Small intestine (tissue), 4 donors: ENCODE results near the gene DUSP11. TPM values are rescaled to one million over a fixed set of nuclear protein-coding genes. Genes with fewer than 3 reads are reported as not detected.

ENCODE experiments used
- polyA plus RNA-seq, 4 donors: library from polyadenylated mRNA; stranded (reverse) in 3 of 4; unstranded in 1 of 4; fragments of 200-250 nt in 3 of 4; fragments of 120-200 nt in 1 of 4; gene quantifications; one replicate each; pipeline versions ENCODE4 v1.2.1 to v1.2.3, GENCODE V29; 2013
- donor health status: healthy with polysubstance abuse.
- donor health status: Bipolar disorder and iron deficiency.
- donor health status: healthy.

DUSP11 gene
- polyA plus RNA-seq, 4 donors = 14.9 to 31.3 (median 21.1) TPM

Other genes starting within 250 kb of the DUSP11 start
- 1 to 10 TPM in 1 of 4 donors, under 1 TPM in 1, not detected in 2; 0.10 to 1.2 TPM for gene NAT8, start 137.7 kb downstream of the DUSP11 start, polyA plus RNA-seq
- gene TPRKB, start 42.8 kb downstream of the DUSP11 start, polyA plus RNA-seq = 100 to 1,000 TPM in 1 of 4 donors, 10 to 100 TPM in 3; 59.0 to 110 (median 69.4) TPM
- gene C2orf78, start 4.1 kb upstream of the DUSP11 start, polyA plus RNA-seq = not detected
- 10 to 100 TPM; 30.3 to 51.4 (median 40.1) TPM for gene STAMBP, start 48.9 kb upstream of the DUSP11 start, polyA plus RNA-seq
- gene ACTG2, start 112.9 kb upstream of the DUSP11 start, polyA plus RNA-seq = 100 to 1,000 TPM in 1 of 4 donors, 10 to 100 TPM in 2, 1 to 10 TPM in 1; 2.0 to 108 (median 42.5) TPM
- gene DGUOK, start 146.8 kb upstream of the DUSP11 start, polyA plus RNA-seq = 100 to 1,000 TPM in 1 of 4 donors, 10 to 100 TPM in 3; 52.5 to 107 (median 86.3) TPM
- gene TET3, start 204.8 kb upstream of the DUSP11 start, polyA plus RNA-seq = 10 to 100 TPM in 1 of 4 donors, 1 to 10 TPM in 3; 2.7 to 19.3 (median 6.2) TPM